HepG2 (cell line): ENCODE data around the gene PRKACA. TPM values are rescaled to one million over a fixed set of nuclear protein-coding genes. Genes with fewer than 3 reads are reported as not detected.
A peak's percentile ranks its signal among the peaks of the same experiment; 100 is the strongest.

Experiments
- ATAC-seq: fragments of 200-7000 bp; cut with Tn5 transposase; 3 replicates; pipeline ENCODE4 v1.9.1; 2020; ENCODE audit warnings: mild to moderate bottlenecking, moderate library complexity
- BruUV-seq: library from RNA; stranded (reverse); fragments of 400-500 nt; replicated peaks from 2 replicates; lab custom pipeline; 2021; lab: Mats Ljungman, UMichigan
- CTCF ChIA-PET: fragments of 300-600 bp; formaldehyde crosslinking; extraction: SDS; loops from one replicate; lab custom pipeline; 2021; ENCODE audit warnings: low total read pairs, inconsistent platforms, low intra/inter-chr PET ratio; lab: Yijun Ruan, JAX
- POLR2A ChIA-PET: fragments of 350-600 bp; sonication (Branson Sonifier 250); formaldehyde crosslinking; loops from one replicate; lab custom pipeline; 2020; ENCODE audit warnings: antibody characterized with exemption, inconsistent platforms; lab: Yijun Ruan, JAX
- DNase-seq: peaks from one replicate; pipeline ENCODE4 v3.0.0-alpha.2; 2015; ENCODE audit warnings: low spot score
- FAIRE-seq: peaks from 3 replicates; lab custom pipeline; 2011; peaks lifted over from hg19 to GRCh38; lab: Jason Lieb, UNC
- H2AFZ ChIP-seq: one replicate; pipeline ENCODE4 v1.6.1; 2011; ENCODE audit warnings: low read length, inconsistent platforms
- H3K27ac ChIP-seq: fragments of 300-600 bp; 3 replicates; pipeline ENCODE4 v1.8.0; 2011; ENCODE audit warnings: mixed run types, mild to moderate bottlenecking, mixed read lengths, low read length, inconsistent platforms; ENCODE audit not compliant: insufficient read depth; ENCODE audit errors: extremely low read length
- H3K27me3 ChIP-seq, 2 experiments: fragments of 200-600 bp in 1 of 2; 2 replicates in 1 of 2; 3 replicates in 1 of 2; pipeline versions ENCODE4 v1.6.0 to v1.8.0; 2011; ENCODE audit warnings: low read length in 2 of 2, mild to moderate bottlenecking in 2 of 2, moderate library complexity in 2 of 2, inconsistent platforms in 1 of 2; ENCODE audit not compliant: insufficient read depth in 2 of 2, control insufficient read depth in 1 of 2
- H3K36me3 ChIP-seq, 2 experiments: fragments of 200-600 bp in 1 of 2; replicated peaks in 1 of 2; 2 replicates in 1 of 2; 3 replicates in 1 of 2; pipeline versions ENCODE4 v1.5.1 to v1.8.0; 2011; ENCODE audit warnings: low read length in 2 of 2, inconsistent platforms in 1 of 2; ENCODE audit not compliant: insufficient read depth in 2 of 2, control insufficient read depth in 1 of 2
- H3K4me1 ChIP-seq: 2 replicates; pipeline ENCODE4 v1.5.1; 2012; ENCODE audit warnings: low read length, inconsistent platforms; ENCODE audit not compliant: insufficient read depth
- H3K4me2 ChIP-seq: 2 replicates; pipeline ENCODE4 v1.6.0; 2011; ENCODE audit warnings: low read depth, low read length, inconsistent platforms
- H3K4me3 ChIP-seq, 3 experiments: fragments of 200-600 bp in 1 of 3; sonication (generic), shearing (Covaris generic) in 1 of 3; replicated peaks in 1 of 3; 2 replicates each; pipeline ENCODE4 v1.5.1; 2011 to 2016; ENCODE audit warnings: low read length in 3 of 3, inconsistent platforms in 2 of 3, low read depth in 2 of 3, mild to moderate bottlenecking in 2 of 3, control low read depth in 1 of 3, mixed read lengths in 1 of 3; ENCODE audit not compliant: insufficient read depth in 1 of 3
- H3K79me2 ChIP-seq: one replicate; pipeline ENCODE4 v1.6.1; 2011; ENCODE audit warnings: low read length, inconsistent platforms; ENCODE audit not compliant: insufficient read depth
- H3K9ac ChIP-seq: 2 replicates; pipeline ENCODE4 v1.6.0; 2011; ENCODE audit warnings: mild to moderate bottlenecking, low read depth, low read length, inconsistent platforms; ENCODE audit not compliant: insufficient read depth
- H3K9me3 ChIP-seq: 2 replicates; pipeline ENCODE4 v1.5.1; 2012; ENCODE audit warnings: mild to moderate bottlenecking, low read length
- H4K20me1 ChIP-seq: 2 replicates; pipeline ENCODE4 v1.6.0; 2011; ENCODE audit warnings: inconsistent platforms, mild to moderate bottlenecking, low read length, moderate library complexity; ENCODE audit not compliant: insufficient read depth
- ESRRA ChIP-seq: sonication (generic); formaldehyde crosslinking; IDR thresholded peaks from 2 replicates; pipeline ENCODE4 v1.5.1; 2020; ENCODE audit warnings: mild to moderate bottlenecking, low read depth, missing genetic modification reagents
- HOXA5 ChIP-seq: sonication (generic); formaldehyde crosslinking; IDR thresholded peaks from 2 replicates; pipeline ENCODE4 v1.4.0; 2020; ENCODE audit warnings: missing genetic modification reagents
- KLF16 ChIP-seq, 2 experiments: sonication (generic) in 1 of 2; formaldehyde crosslinking in 1 of 2; IDR thresholded peaks; 2 replicates each; pipeline versions ENCODE4 v1.6.1 to v1.8.0; 2016 to 2023; ENCODE audit warnings: missing genetic modification reagents in 2 of 2, missing compliant biosample characterization in 1 of 2
- MAX ChIP-seq: IDR thresholded peaks from 2 replicates; pipeline ENCODE4 v1.6.1; 2012; ENCODE audit warnings: inconsistent platforms
- TARDBP ChIP-seq: sonication (generic); formaldehyde crosslinking; IDR thresholded peaks from 2 replicates; pipeline ENCODE4 v1.8.0; 2022; ENCODE audit warnings: mild to moderate bottlenecking, missing genetic modification reagents
- ZBTB3 ChIP-seq: sonication (generic); formaldehyde crosslinking; IDR thresholded peaks from 2 replicates; pipeline ENCODE4 v1.4.0; 2020; ENCODE audit warnings: low read depth, mild to moderate bottlenecking, moderate library complexity, missing genetic modification reagents, borderline replicate concordance
- WGBS: methylation state at CpG from one replicate; pipeline ENCODE4 v1.1.6; 2017; ENCODE audit warnings: low lambda C conversion rate; 5-methylcytosine and 5-hydroxymethylcytosine counted together
- in situ Hi-C: cut with HindIII; loops from 2 replicates; pipeline ENCODE4 v1.10.0; 2017; ENCODE audit warnings: low pct_unique_long_range_greater_than_20kb; ENCODE audit not compliant: extremely low pct_ligation_motif_present
- intact Hi-C: fragments of 100-400 bp; cut with micrococcal nuclease; formaldehyde crosslinking; loops from one replicate; pipeline ENCODE4 v1.10.0; 2022; ENCODE audit not compliant: unreplicated experiment
- polyA plus RNA-seq, 8 experiments: library from polyadenylated mRNA; depleted of rRNA in 3 of 8; stranded (reverse) in 7 of 8; unstranded in 1 of 8; fragments of >200 nt; fragmentation: Illumina TruSeq in 4 of 8; extraction: Trizol in 4 of 8; gene quantifications; 2 replicates each; pipeline versions ENCODE4 v1.2.1 to v1.2.3, GENCODE V29; 2011 to 2016; ENCODE audit warnings: low read depth in 4 of 8, missing spikeins in 1 of 8, mixed read lengths in 1 of 8; ENCODE audit not compliant: insufficient read depth in 1 of 8
- total RNA-seq, 5 experiments: library from RNA; depleted of rRNA; stranded (reverse); fragments of >200 nt; fragmentation: Illumina TruSeq; extraction: Trizol; gene quantifications; 2 replicates each; pipeline ENCODE4 v1.2.3, GENCODE V29; 2016; ENCODE audit warnings: low read depth in 1 of 5

The PRKACA gene
- total and polyA plus RNA-seq, 2 of the 13 experiments (the other 11 are each of a cell fraction or from before 2014, with no cell fraction given): 11.0 to 18.2 TPM

GRCh38 chr19:14116918-14117578 lies 514 bp downstream of the PRKACA start (continued):
- TF ChIP-seq ESRRA (CRISPR knock-in tag) (no peak), TARDBP (CRISPR knock-in tag) (no peak), ZBTB3 (CRISPR knock-in tag) (no peak), HOXA5 (0 out of 2 replicates have a peak, but pooled peaks have one; percentile 15)

GRCh38 chr19:14116525-14116917 lies 1.0 kb downstream of the PRKACA start:
- H3K79me2 ChIP-seq: peaks cover 12% of the 10 kb centered on the region
- H3K9ac ChIP-seq: peak overlapping the region; percentile 79
- no peaks in the 10 kb centered on the region; a peak in 1 of 5 replicates for H3K36me3 ChIP-seq
- ATAC-seq: no peak
- no peak for FAIRE-seq
- WGBS: 10% methylated on average over 6 of the region's 6 CpGs
- H3K27me3 ChIP-seq: no peaks in the 10 kb centered on the region; a peak in 1 of 5 replicates
- TF ChIP-seq KLF16 (CRISPR knock-in tag; IDR thresholded peaks at IDR 0.05) (no peak), MAX (0 out of 2 replicates have a peak, but pooled peaks have one; percentile 3)
- CTCF ChIA-PET: no interaction called here
- POLR2A ChIA-PET: no interaction called here
- H3K27ac ChIP-seq: no peak overlapping the region
- H3K4me1 ChIP-seq: peaks cover 67% of the 10 kb centered on the region
- no peaks in the 10 kb centered on the region for H3K9me3 ChIP-seq
- H3K4me2 ChIP-seq: peak overlapping the region; percentile 89
- no peak for DNase-seq
- in situ Hi-C loops (no loop called here), intact Hi-C loops (loop anchor here (5.0 kb wide), 1 partner anchor 34 kb away; no protein-coding TSS in a partner anchor)
- H3K4me3 ChIP-seq: peak overlapping the region; percentile 80 to 89 (median 86)
- no TSS peak for BruUV-seq
- no peaks in the 10 kb centered on the region for H4K20me1 ChIP-seq
- no peak overlapping the region for H2AFZ ChIP-seq
